ENCODE measurements around the gene GRIP1. TPM values are rescaled to one million over a fixed set of nuclear protein-coding genes. Genes with fewer than 3 reads are reported as not detected.

GRIP1 gene
- polyA plus RNA-seq, 2 donors, result 1.5 to 2.4 TPM

GRCh38 chr12:66430106-66430505 lies 248.8 kb downstream of the GRIP1 start:
- Histone ChIP-seq H3K9me3 (ENCODE audit: control insufficient read depth in 2 of 2, insufficient read depth in 1 of 2, low read depth in 1 of 2, low read length in 1 of 2) (no peaks in the 10 kb centered on the region), H3K4me1 (ENCODE audit: control insufficient read depth in 2 of 2, insufficient read depth in 2 of 2, low read length in 1 of 2) (no peaks in the 10 kb centered on the region), H3K27me3 (ENCODE audit: control insufficient read depth in 1 of 2, insufficient read depth in 2 of 2, low read length in 2 of 2) (no peaks in the 10 kb centered on the region), H3K27ac (ENCODE audit: low read depth in 2 of 2, low read length in 1 of 2) (no peak overlapping the region), H3K4me3 (ENCODE audit: low read depth in 1 of 2, low read length in 2 of 2) (no peak overlapping the region), H3K36me3 (ENCODE audit: control insufficient read depth in 2 of 2, insufficient read depth in 2 of 2, low read length in 1 of 2) (no peaks in the 10 kb centered on the region)
- WGBS, 2 donors, result 70 to 88% methylated on average over 4 of the region's 4 CpGs

DNA sequence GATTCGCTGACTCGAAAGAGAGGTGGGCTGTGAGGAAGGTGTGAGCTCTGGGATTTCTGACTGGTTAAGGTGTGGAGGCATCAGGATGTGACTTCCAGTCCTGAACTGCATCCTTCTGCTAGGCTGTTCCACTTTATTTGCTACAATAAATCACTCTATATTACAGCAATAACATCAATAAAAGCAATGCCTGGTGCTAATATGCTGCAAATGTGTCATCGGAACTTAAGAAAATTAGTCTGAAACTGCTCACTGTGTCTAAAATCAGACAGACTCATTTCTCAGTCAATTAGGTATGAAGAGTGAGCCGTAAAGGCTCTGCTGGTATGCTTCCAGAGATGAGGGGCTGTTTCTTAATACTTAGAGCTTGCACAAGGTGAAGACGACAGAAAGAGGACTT lies 250.0 kb downstream of the GRIP1 start:
- Histone ChIP-seq H3K4me3 (ENCODE audit: low read depth in 1 of 2, low read length in 2 of 2) (no peak overlapping the region), H3K4me1 (ENCODE audit: control insufficient read depth in 2 of 2, insufficient read depth in 2 of 2, low read length in 1 of 2) (no peaks in the 10 kb centered on the region), H3K36me3 (ENCODE audit: control insufficient read depth in 2 of 2, insufficient read depth in 2 of 2, low read length in 1 of 2) (no peaks in the 10 kb centered on the region), H3K27me3 (ENCODE audit: control insufficient read depth in 1 of 2, insufficient read depth in 2 of 2, low read length in 2 of 2) (no peaks in the 10 kb centered on the region), H3K9me3 (ENCODE audit: control insufficient read depth in 2 of 2, insufficient read depth in 1 of 2, low read depth in 1 of 2, low read length in 1 of 2) (no peaks in the 10 kb centered on the region), H3K27ac (ENCODE audit: low read depth in 2 of 2, low read length in 1 of 2) (no peak overlapping the region)
- WGBS, 2 donors, result 91 to 92% methylated on average over 5 of the region's 5 CpGs

DNA sequence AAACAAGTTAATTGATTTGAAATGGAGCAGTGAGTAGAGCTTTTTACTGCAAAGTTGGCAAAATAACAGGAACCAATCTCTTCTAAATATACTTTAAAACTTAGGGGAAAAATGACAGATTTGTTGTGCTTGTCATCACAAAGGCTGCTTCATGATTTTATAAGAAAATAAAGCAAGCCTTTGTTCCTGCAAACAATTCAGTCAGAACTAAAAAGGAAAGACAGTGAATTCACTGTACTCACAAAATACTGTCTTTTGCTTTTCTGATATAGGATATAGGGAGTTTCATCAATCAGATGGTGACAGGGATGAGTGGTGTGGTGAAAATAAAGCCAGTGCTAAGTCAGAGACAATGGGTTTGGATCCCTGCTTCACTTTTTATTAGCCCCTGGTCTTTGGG lies 250.6 kb downstream of the GRIP1 start:
- H3K4me3 ChIP-seq (ENCODE audit: low read depth in 1 of 2, low read length in 2 of 2), result no peak overlapping the region
- no peak overlapping the region for H3K27ac ChIP-seq (ENCODE audit: low read depth in 2 of 2, low read length in 1 of 2)
- H3K36me3 ChIP-seq (ENCODE audit: control insufficient read depth in 2 of 2, insufficient read depth in 2 of 2, low read length in 1 of 2), result no peaks in the 10 kb centered on the region
- H3K9me3 ChIP-seq (ENCODE audit: control insufficient read depth in 2 of 2, insufficient read depth in 1 of 2, low read depth in 1 of 2, low read length in 1 of 2), result no peaks in the 10 kb centered on the region
- H3K4me1 ChIP-seq (ENCODE audit: control insufficient read depth in 2 of 2, insufficient read depth in 2 of 2, low read length in 1 of 2), result no peaks in the 10 kb centered on the region
- no peaks in the 10 kb centered on the region for H3K27me3 ChIP-seq (ENCODE audit: control insufficient read depth in 1 of 2, insufficient read depth in 2 of 2, low read length in 2 of 2)

GRCh38 chr12:66426696-66427095 lies 252.2 kb downstream of the GRIP1 start:
- WGBS, 2 donors, result 85 to 94% methylated on average over 2 of the region's 2 CpGs
- H3K4me1 ChIP-seq (ENCODE audit: control insufficient read depth in 2 of 2, insufficient read depth in 2 of 2, low read length in 1 of 2), result no peaks in the 10 kb centered on the region

DNA sequence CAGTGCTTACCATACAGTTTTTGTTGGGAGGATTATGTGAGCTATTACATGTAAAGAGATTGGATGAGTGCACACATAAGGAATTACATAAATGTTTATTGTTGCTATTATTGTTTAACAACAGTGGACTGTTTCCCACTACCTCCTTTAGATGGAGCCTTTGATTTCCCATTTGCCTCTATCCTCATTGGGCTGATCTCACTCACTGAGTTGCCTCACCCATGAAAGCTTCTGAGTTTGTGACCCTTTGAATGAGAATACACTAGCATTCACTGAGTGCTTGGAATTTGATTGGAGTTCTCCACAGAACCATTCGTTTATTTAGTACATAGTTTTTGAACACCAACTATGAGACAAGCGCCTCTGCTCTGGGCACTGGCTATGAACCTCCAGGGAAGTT lies 255.6 kb downstream of the GRIP1 start:
- Histone ChIP-seq H3K36me3 (ENCODE audit: control insufficient read depth in 2 of 2, insufficient read depth in 2 of 2, low read length in 1 of 2) (no peaks in the 10 kb centered on the region), H3K4me1 (ENCODE audit: control insufficient read depth in 2 of 2, insufficient read depth in 2 of 2, low read length in 1 of 2) (no peaks in the 10 kb centered on the region), H3K9me3 (ENCODE audit: control insufficient read depth in 2 of 2, insufficient read depth in 1 of 2, low read depth in 1 of 2, low read length in 1 of 2) (no peaks in the 10 kb centered on the region), H3K27me3 (ENCODE audit: control insufficient read depth in 1 of 2, insufficient read depth in 2 of 2, low read length in 2 of 2) (no peaks in the 10 kb centered on the region), H3K27ac (ENCODE audit: low read depth in 2 of 2, low read length in 1 of 2) (no peak overlapping the region), H3K4me3 (ENCODE audit: low read depth in 1 of 2, low read length in 2 of 2) (no peak overlapping the region)
- WGBS, 2 donors, result 78 to 82% methylated on average over 2 of the region's 2 CpGs

More at GRCh38 chr12:66426696-66427095, 252.2 kb downstream of the GRIP1 start:
- no peaks in the 10 kb centered on the region for H3K36me3 ChIP-seq (ENCODE audit: control insufficient read depth in 2 of 2, insufficient read depth in 2 of 2, low read length in 1 of 2)
- no peak overlapping the region for H3K4me3 ChIP-seq (ENCODE audit: low read depth in 1 of 2, low read length in 2 of 2)
- no peak overlapping the region for H3K27ac ChIP-seq (ENCODE audit: low read depth in 2 of 2, low read length in 1 of 2)
- no peaks in the 10 kb centered on the region for H3K27me3 ChIP-seq (ENCODE audit: control insufficient read depth in 1 of 2, insufficient read depth in 2 of 2, low read length in 2 of 2)
- H3K9me3 ChIP-seq (ENCODE audit: control insufficient read depth in 2 of 2, insufficient read depth in 1 of 2, low read depth in 1 of 2, low read length in 1 of 2), result no peaks in the 10 kb centered on the region

DNA sequence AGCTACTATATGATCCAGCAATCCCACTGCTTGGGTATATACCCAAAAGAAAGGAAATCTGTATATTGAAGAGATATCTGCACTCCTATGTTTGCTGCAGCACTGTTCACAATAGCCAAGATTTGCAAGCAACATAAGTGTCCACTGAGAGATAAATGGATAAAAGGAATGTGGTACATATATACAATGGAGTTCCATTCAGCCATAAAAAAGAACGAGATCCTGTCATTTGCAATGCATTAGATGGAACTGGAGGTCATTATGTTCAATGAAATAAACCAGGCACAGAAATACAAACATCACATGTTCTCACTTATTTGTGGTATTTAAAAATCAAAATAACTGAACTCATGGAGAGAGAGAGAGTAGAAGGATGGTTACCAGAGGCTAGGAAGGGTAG lies 260.0 kb downstream of the GRIP1 start:
- no peak overlapping the region for H3K4me3 ChIP-seq (ENCODE audit: low read depth in 1 of 2, low read length in 2 of 2)
- H3K36me3 ChIP-seq (ENCODE audit: control insufficient read depth in 2 of 2, insufficient read depth in 2 of 2, low read length in 1 of 2), result no peaks in the 10 kb centered on the region
- WGBS, 2 donors, result 86 to 90% methylated on average over 1 of the region's 1 CpG
- no peak overlapping the region for H3K27ac ChIP-seq (ENCODE audit: low read depth in 2 of 2, low read length in 1 of 2)
- no peaks in the 10 kb centered on the region for H3K9me3 ChIP-seq (ENCODE audit: control insufficient read depth in 2 of 2, insufficient read depth in 1 of 2, low read depth in 1 of 2, low read length in 1 of 2)
- no peaks in the 10 kb centered on the region for H3K27me3 ChIP-seq (ENCODE audit: control insufficient read depth in 1 of 2, insufficient read depth in 2 of 2, low read length in 2 of 2)
- H3K4me1 ChIP-seq (ENCODE audit: control insufficient read depth in 2 of 2, insufficient read depth in 2 of 2, low read length in 1 of 2), result no peaks in the 10 kb centered on the region

DNA sequence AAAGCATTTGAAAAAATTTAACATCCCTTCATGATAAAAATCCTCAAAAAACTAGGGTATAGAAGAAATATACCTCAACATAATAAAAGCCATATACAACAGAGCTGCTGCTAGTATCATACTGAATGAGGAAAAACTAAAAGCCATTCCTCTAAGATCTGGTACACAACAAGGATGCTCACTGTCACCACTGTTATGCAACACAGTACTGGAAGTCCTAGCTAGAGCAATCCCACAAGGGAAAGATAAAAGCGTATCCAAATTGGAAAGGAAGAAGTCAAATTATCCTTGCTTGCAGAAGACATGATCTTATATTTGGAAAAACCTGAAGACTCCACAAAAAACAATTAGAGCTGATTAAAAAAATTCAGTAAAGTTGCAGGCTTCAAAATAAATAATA lies 261.7 kb downstream of the GRIP1 start:
- 96 to 100% methylated on average over 1 of the region's 1 CpG for WGBS, 2 donors

DNA sequence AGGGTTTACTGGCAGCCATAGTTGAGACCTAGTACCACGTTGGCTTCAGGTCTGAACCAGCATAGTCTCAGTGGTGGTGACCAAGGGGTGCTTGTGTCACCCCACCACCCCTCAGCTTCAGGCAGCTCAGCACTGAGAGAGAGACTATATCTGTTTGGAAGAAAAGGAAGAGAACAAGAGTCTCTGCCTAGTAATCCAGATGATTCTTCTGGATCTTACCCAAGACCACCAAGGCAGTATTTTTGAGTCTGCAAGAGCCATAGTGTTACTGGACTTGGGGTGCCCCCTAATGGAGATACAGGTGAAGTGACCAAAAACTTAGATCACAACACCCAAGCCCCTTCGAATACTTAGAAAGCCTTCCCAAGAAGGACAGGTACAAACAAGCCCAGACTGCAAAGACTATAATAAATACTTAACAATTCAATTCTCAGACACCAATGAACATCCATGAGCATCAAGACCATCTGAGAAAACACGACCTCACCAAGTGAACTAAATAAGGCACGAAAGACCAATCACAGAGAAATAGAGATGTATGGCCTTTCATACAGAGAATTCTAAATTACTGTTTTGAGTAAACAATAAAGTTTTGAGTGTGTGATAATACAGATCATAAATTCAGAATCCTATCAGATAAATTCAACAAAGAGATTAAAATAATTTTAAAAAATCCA lies 269.5 kb downstream of the GRIP1 start:
- Histone ChIP-seq H3K27ac (ENCODE audit: low read depth in 2 of 2, low read length in 1 of 2) (no peak overlapping the region), H3K9me3 (ENCODE audit: control insufficient read depth in 2 of 2, insufficient read depth in 1 of 2, low read depth in 1 of 2, low read length in 1 of 2) (no peaks in the 10 kb centered on the region), H3K4me3 (ENCODE audit: low read depth in 1 of 2, low read length in 2 of 2) (no peak overlapping the region), H3K36me3 (ENCODE audit: control insufficient read depth in 2 of 2, insufficient read depth in 2 of 2, low read length in 1 of 2) (no peaks in the 10 kb centered on the region), H3K27me3 (ENCODE audit: control insufficient read depth in 1 of 2, insufficient read depth in 2 of 2, low read length in 2 of 2) (no peaks in the 10 kb centered on the region), H3K4me1 (ENCODE audit: control insufficient read depth in 2 of 2, insufficient read depth in 2 of 2, low read length in 1 of 2) (no peaks in the 10 kb centered on the region)
- 72 to 74% methylated on average over 4 of the region's 4 CpGs for WGBS, 2 donors

More for the DNA sequence above, 261.7 kb downstream of the GRIP1 start:
- Histone ChIP-seq H3K9me3 (ENCODE audit: control insufficient read depth in 2 of 2, insufficient read depth in 1 of 2, low read depth in 1 of 2, low read length in 1 of 2) (no peaks in the 10 kb centered on the region), H3K36me3 (ENCODE audit: control insufficient read depth in 2 of 2, insufficient read depth in 2 of 2, low read length in 1 of 2) (no peaks in the 10 kb centered on the region), H3K27me3 (ENCODE audit: control insufficient read depth in 1 of 2, insufficient read depth in 2 of 2, low read length in 2 of 2) (no peaks in the 10 kb centered on the region), H3K4me3 (ENCODE audit: low read depth in 1 of 2, low read length in 2 of 2) (no peak overlapping the region), H3K4me1 (ENCODE audit: control insufficient read depth in 2 of 2, insufficient read depth in 2 of 2, low read length in 1 of 2) (no peaks in the 10 kb centered on the region), H3K27ac (ENCODE audit: low read depth in 2 of 2, low read length in 1 of 2) (no peak overlapping the region)

- H3K9me3 ChIP-seq (ENCODE audit: control insufficient read depth in 2 of 2, insufficient read depth in 1 of 2, low read depth in 1 of 2, low read length in 1 of 2), result no peaks in the 10 kb centered on the region
- H3K36me3 ChIP-seq (ENCODE audit: control insufficient read depth in 2 of 2, insufficient read depth in 2 of 2, low read length in 1 of 2), result no peaks in the 10 kb centered on the region
- no peak overlapping the region for H3K27ac ChIP-seq (ENCODE audit: low read depth in 2 of 2, low read length in 1 of 2)
- H3K4me1 ChIP-seq (ENCODE audit: control insufficient read depth in 2 of 2, insufficient read depth in 2 of 2, low read length in 1 of 2), result no peaks in the 10 kb centered on the region
- H3K4me3 ChIP-seq (ENCODE audit: low read depth in 1 of 2, low read length in 2 of 2), result no peak overlapping the region
- H3K27me3 ChIP-seq (ENCODE audit: control insufficient read depth in 1 of 2, insufficient read depth in 2 of 2, low read length in 2 of 2), result no peaks in the 10 kb centered on the region
Measured at GRCh38 chr12:66405395-66405794, 273.5 kb downstream of the GRIP1 start.

GRCh38 chr12:66403746-66404145 lies 275.1 kb downstream of the GRIP1 start:
- Histone ChIP-seq H3K27ac (ENCODE audit: low read depth in 2 of 2, low read length in 1 of 2) (no peak overlapping the region), H3K36me3 (ENCODE audit: control insufficient read depth in 2 of 2, insufficient read depth in 2 of 2, low read length in 1 of 2) (no peaks in the 10 kb centered on the region), H3K27me3 (ENCODE audit: control insufficient read depth in 1 of 2, insufficient read depth in 2 of 2, low read length in 2 of 2) (no peaks in the 10 kb centered on the region), H3K9me3 (ENCODE audit: control insufficient read depth in 2 of 2, insufficient read depth in 1 of 2, low read depth in 1 of 2, low read length in 1 of 2) (no peaks in the 10 kb centered on the region), H3K4me3 (ENCODE audit: low read depth in 1 of 2, low read length in 2 of 2) (no peak overlapping the region), H3K4me1 (ENCODE audit: control insufficient read depth in 2 of 2, insufficient read depth in 2 of 2, low read length in 1 of 2) (peaks cover 0 to 2% of the 10 kb centered on the region in 2 donors)

Data from esophagus (tissue), 2 donors.